HG03354 (cell line): ENCODE measurements around the gene TMEM127.
"Not testable (repeated sequence)": the region's sequence is repeated elsewhere in the genome, so short reads cannot be mapped to it uniquely, and the experiment has no call there.

Experiments
- ATAC-seq: cut with Tn5 transposase; IDR thresholded peaks from one replicate; pipeline ENCODE4 v1.9.1; 2021; ENCODE audit warnings: mild to moderate bottlenecking; ENCODE audit not compliant: unreplicated experiment, poor library complexity, severe bottlenecking

TMEM127 gene

GRCh38 chr2:96264656-96265348, 995 bp downstream of the TMEM127 start:
- peak; percentile 5 for ATAC-seq

- ATAC-seq, result no peak
Measured at GRCh38 chr2:96264086-96264485, 1.7 kb downstream of the TMEM127 start.

GRCh38 chr2:96262306-96262705, 3.5 kb downstream of the TMEM127 start:
- ATAC-seq, result no peak

- ATAC-seq, result no peak
Measured at GRCh38 chr2:96261328-96262003, 4.3 kb downstream of the TMEM127 start.

- ATAC-seq, result peak; percentile 39
Measured at GRCh38 chr2:96260387-96261260, 5.2 kb downstream of the TMEM127 start.

GRCh38 chr2:96259497-96259921, 6.3 kb downstream of the TMEM127 start:
- ATAC-seq, result no peak

- ATAC-seq, result no peak
Measured at GRCh38 chr2:96258166-96259022, 7.4 kb downstream of the TMEM127 start.

GRCh38 chr2:96257744-96258143, 8.1 kb downstream of the TMEM127 start:
- ATAC-seq, result not testable (repeated sequence)

GRCh38 chr2:96256611-96257113, 9.1 kb downstream of the TMEM127 start:
- no peak for ATAC-seq

GRCh38 chr2:96254571-96254970, 11.2 kb downstream of the TMEM127 start:
- no peak for ATAC-seq

GRCh38 chr2:96253006-96253405, 12.8 kb downstream of the TMEM127 start:
- no peak for ATAC-seq

GRCh38 chr2:96252526-96252925, 13.3 kb downstream of the TMEM127 start:
- ATAC-seq, result no peak

GRCh38 chr2:96251721-96252292, 14.0 kb downstream of the TMEM127 start:
- ATAC-seq, result no peak

GRCh38 chr2:96250188-96250587, 15.6 kb downstream of the TMEM127 start:
- no peak for ATAC-seq

GRCh38 chr2:96249654-96250053, 16.1 kb downstream of the TMEM127 start:
- ATAC-seq, result no peak

- ATAC-seq, result no peak
Measured at GRCh38 chr2:96248624-96249023, 17.2 kb downstream of the TMEM127 start.

GRCh38 chr2:96247896-96248295, 17.9 kb downstream of the TMEM127 start:
- ATAC-seq, result no peak

GRCh38 chr2:96247009-96247408, 18.8 kb downstream of the TMEM127 start:
- no peak for ATAC-seq
